ENCODE results near the gene DPY19L1.

DNA sequence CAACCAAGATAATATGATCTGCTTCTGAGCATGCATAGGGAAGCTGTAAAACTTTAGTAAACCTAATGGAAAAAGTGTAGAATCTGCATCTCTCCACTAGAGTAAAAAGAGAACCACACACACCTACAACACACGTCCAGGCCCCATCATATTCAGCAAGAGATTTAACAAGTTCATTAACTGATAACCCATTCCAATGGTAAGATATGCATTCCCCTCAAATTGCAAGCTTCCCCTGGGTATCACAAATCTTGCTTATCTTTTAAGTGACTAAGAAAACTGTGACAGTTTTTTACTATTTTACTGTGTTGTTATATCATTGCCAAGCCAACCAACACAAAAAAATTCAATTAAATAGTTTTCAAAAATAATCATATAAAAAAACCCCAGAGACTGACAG lies 8.0 kb downstream of the DPY19L1 start:
- TF ChIP-seq, protein P1, sequence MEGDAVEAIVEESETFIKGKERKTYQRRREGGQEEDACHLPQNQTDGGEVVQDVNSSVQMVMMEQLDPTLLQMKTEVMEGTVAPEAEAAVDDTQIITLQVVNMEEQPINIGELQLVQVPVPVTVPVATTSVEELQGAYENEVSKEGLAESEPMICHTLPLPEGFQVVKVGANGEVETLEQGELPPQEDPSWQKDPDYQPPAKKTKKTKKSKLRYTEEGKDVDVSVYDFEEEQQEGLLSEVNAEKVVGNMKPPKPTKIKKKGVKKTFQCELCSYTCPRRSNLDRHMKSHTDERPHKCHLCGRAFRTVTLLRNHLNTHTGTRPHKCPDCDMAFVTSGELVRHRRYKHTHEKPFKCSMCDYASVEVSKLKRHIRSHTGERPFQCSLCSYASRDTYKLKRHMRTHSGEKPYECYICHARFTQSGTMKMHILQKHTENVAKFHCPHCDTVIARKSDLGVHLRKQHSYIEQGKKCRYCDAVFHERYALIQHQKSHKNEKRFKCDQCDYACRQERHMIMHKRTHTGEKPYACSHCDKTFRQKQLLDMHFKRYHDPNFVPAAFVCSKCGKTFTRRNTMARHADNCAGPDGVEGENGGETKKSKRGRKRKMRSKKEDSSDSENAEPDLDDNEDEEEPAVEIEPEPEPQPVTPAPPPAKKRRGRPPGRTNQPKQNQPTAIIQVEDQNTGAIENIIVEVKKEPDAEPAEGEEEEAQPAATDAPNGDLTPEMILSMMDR (conservative IDR thresholded peaks at IDR 0.05; ENCODE audit: low read depth, low read length) = no peak
- no peak for TF ChIP-seq EZH2 (IDR thresholded peaks at IDR 0.05; ENCODE audit: borderline replicate concordance, low read depth, low read length, poor library complexity, severe bottlenecking)

Measured in A673 (cell line).